Osteoblast (primary cell): ENCODE data around the gene NARF. TPM values are rescaled to one million over a fixed set of nuclear protein-coding genes. Genes with fewer than 3 reads are reported as not detected.
A peak's percentile ranks its signal among the peaks of the same experiment; 100 is the strongest.

Experiments used
- DNase-seq: peaks from one replicate; pipeline ENCODE4 v3.0.0; 2011; ENCODE audit warnings: low spot score, mixed read lengths; ENCODE audit not compliant: insufficient read length; ENCODE audit errors: missing footprints
- H2AFZ ChIP-seq: 2 replicates; pipeline ENCODE4 v1.6.0; 2011; ENCODE audit warnings: mild to moderate bottlenecking, low read length
- H3K27ac ChIP-seq: 2 replicates; pipeline ENCODE4 v1.5.1; 2011; ENCODE audit warnings: mild to moderate bottlenecking, low read depth, low read length, moderate library complexity
- H3K27me3 ChIP-seq: 2 replicates; pipeline ENCODE4 v1.6.0; 2012; ENCODE audit warnings: mild to moderate bottlenecking, control low read depth, inconsistent platforms, low read length, moderate library complexity; ENCODE audit not compliant: insufficient read depth
- H3K36me3 ChIP-seq: 2 replicates; pipeline ENCODE4 v1.5.1; 2011; ENCODE audit warnings: mild to moderate bottlenecking, low read length, control low read depth, moderate library complexity; ENCODE audit not compliant: insufficient read depth
- H3K4me1 ChIP-seq: 2 replicates; pipeline ENCODE4 v1.5.1; 2011; ENCODE audit warnings: mild to moderate bottlenecking, low read length, control low read depth, moderate library complexity; ENCODE audit not compliant: insufficient read depth
- H3K4me2 ChIP-seq: 2 replicates; pipeline ENCODE4 v1.6.0; 2011; ENCODE audit warnings: mild to moderate bottlenecking, low read length; ENCODE audit not compliant: insufficient read depth
- H3K4me3 ChIP-seq: fragments of 200-600 bp; sonication (generic); 3 replicates; pipeline ENCODE4 v1.5.1; 2012; ENCODE audit warnings: mild to moderate bottlenecking, low read length, inconsistent platforms; ENCODE audit not compliant: insufficient read depth
- H3K79me2 ChIP-seq: 2 replicates; pipeline ENCODE4 v1.6.0; 2012; ENCODE audit warnings: mild to moderate bottlenecking, low read length, control low read depth, inconsistent platforms; ENCODE audit not compliant: insufficient read depth
- H3K9me3 ChIP-seq: 2 replicates; pipeline ENCODE4 v1.5.1; 2011; ENCODE audit warnings: low read depth, low read length, control low read depth
- H4K20me1 ChIP-seq: 2 replicates; pipeline ENCODE4 v1.6.0; 2012; ENCODE audit warnings: mild to moderate bottlenecking, low read length, control low read depth; ENCODE audit not compliant: insufficient read depth
- total RNA-seq: library from RNA; depleted of rRNA; stranded (reverse); fragments of >200 nt; gene quantifications from 2 replicates; pipeline ENCODE4 v1.2.3, GENCODE V29; 2012
- TF ChIP-seq, protein P1 (sequence below): IDR thresholded peaks from 2 replicates; pipeline ENCODE4 v1.5.1; 2011; ENCODE audit warnings: mild to moderate bottlenecking, low read depth, low read length, moderate library complexity; ENCODE audit errors: extremely low read depth

NARF gene
- total RNA-seq, 1 donor, result 34.4 TPM

DNA sequence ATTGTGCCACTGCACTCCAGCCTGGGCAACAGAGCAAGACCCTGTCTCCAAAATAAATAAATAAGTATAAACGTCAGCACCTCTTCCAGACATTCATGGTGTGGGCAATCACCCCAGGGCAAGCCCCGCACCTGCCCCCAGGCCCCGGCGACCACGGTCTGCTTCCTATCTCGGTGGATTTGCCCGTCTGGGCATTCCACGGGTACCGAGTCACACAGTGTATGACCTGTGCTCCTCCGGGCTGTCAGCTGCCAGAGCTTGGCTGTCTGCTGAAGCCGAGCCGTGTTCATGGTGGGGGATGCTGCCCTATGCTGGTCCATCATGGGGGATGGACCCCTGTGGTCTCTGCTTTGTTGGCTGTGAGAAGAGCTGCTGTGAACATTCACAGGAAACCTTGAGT, 23.4 kb upstream of the NARF start:
- Histone ChIP-seq H3K9me3 (no peaks in the 10 kb centered on the region), H3K27ac (no peak overlapping the region), H3K36me3 (no peaks in the 10 kb centered on the region), H3K4me2 (no peak overlapping the region), H4K20me1 (peaks cover 3% of the 10 kb centered on the region), H3K4me1 (no peaks in the 10 kb centered on the region), H3K4me3 (no peak overlapping the region), H2AFZ (no peak overlapping the region), H3K27me3 (no peaks in the 10 kb centered on the region), H3K79me2 (no peaks in the 10 kb centered on the region)
- DNase-seq, result peak; percentile 94
- TF ChIP-seq, protein P1, sequence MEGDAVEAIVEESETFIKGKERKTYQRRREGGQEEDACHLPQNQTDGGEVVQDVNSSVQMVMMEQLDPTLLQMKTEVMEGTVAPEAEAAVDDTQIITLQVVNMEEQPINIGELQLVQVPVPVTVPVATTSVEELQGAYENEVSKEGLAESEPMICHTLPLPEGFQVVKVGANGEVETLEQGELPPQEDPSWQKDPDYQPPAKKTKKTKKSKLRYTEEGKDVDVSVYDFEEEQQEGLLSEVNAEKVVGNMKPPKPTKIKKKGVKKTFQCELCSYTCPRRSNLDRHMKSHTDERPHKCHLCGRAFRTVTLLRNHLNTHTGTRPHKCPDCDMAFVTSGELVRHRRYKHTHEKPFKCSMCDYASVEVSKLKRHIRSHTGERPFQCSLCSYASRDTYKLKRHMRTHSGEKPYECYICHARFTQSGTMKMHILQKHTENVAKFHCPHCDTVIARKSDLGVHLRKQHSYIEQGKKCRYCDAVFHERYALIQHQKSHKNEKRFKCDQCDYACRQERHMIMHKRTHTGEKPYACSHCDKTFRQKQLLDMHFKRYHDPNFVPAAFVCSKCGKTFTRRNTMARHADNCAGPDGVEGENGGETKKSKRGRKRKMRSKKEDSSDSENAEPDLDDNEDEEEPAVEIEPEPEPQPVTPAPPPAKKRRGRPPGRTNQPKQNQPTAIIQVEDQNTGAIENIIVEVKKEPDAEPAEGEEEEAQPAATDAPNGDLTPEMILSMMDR, result no peak

DNA sequence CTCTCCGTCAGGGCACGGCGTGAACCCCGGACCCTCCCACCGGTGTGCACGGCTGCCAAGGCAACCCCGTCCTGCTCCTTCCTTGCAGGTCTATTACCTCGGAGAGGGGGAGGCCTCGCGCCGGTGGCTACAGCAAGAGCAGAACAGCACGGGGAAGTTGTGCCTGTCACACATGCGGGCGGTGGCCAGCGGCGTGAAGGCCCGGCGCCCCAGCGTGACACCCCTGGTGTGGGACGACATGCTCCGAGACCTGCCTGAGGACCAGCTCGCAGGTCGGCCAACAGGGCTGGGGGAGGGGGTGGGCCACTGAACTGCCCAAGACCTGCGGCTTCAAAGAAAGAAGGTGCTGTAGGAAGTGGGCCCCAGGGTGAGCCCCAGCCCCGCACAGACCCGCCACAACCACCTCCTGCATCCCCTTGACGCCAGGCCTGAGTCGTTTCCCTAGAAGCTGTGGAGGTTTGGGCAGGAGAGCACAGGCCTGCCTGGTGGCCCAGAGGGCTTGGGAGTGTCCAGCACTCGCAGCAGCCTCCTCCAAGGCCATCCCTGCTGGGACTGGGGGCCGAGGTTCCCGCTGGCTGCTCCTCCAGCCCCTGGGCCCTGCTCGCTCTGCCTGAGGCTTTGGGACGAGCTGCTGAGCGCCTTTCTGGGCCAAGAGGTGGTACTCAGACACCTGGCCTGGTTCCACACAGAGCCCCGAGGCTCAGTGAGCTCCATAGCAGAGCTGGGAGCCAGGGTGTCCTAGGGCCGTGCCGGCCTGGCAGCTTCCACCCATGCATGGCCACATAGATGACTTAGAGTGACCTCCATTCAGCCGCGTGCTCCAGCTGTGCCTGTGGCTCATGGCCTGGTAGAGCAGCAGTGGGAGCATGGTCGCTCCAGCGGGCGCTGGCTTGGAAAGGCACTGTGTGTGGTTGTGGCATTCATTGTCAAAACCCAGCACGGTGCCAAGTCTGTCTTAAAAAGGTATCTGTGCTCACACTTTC, 22.6 kb upstream of the NARF start:
- H3K36me3 ChIP-seq, result no peaks in the 10 kb centered on the region
- peak; percentile 87 for DNase-seq

GRCh38 chr17:82436601-82437324, 21.8 kb upstream of the NARF start:
- TF ChIP-seq, protein P1, result no peak
- Histone ChIP-seq H3K4me1 (no peaks in the 10 kb centered on the region), H3K27ac (no peak overlapping the region), H3K4me2 (no peak overlapping the region), H3K9me3 (no peaks in the 10 kb centered on the region), H4K20me1 (peaks cover 6% of the 10 kb centered on the region), H3K36me3 (no peaks in the 10 kb centered on the region), H3K4me3 (no peak overlapping the region), H2AFZ (no peak overlapping the region), H3K27me3 (no peaks in the 10 kb centered on the region), H3K79me2 (no peaks in the 10 kb centered on the region)
- DNase-seq, result peak; percentile 76

More for the DNA sequence above, 22.6 kb upstream of the NARF start:
- H3K4me3 ChIP-seq, result no peak overlapping the region
- no peaks in the 10 kb centered on the region for H3K27me3 ChIP-seq
- no peak overlapping the region for H3K27ac ChIP-seq
- TF ChIP-seq, protein P1, result no peak
- H2AFZ ChIP-seq, result no peak overlapping the region
- H3K4me2 ChIP-seq, result no peak overlapping the region
- H3K79me2 ChIP-seq, result no peaks in the 10 kb centered on the region
- H3K4me1 ChIP-seq, result no peaks in the 10 kb centered on the region
- H4K20me1 ChIP-seq, result peaks cover 5% of the 10 kb centered on the region
- H3K9me3 ChIP-seq, result no peaks in the 10 kb centered on the region

DNA sequence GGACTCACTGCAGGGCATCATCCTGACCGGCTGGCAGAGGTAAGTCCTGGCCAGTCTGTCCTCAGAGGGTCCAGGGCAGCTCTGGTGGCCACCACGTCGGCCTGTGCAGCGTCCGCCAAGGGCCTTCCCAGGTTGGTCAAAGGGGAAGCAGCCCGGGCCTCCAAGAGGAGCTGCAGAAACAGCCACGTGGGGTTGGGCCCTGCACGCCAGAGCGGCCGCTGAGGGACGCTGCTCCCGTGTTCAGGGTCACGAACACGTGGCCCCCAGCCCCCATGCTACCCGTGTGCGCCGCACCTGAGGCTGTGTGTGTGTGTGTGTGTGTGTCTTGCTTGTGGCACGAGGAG, 21.2 kb upstream of the NARF start:
- H3K4me2 ChIP-seq, result no peak overlapping the region
- TF ChIP-seq, protein P1, result no peak
- no peaks in the 10 kb centered on the region for H3K27me3 ChIP-seq
- H3K4me1 ChIP-seq, result no peaks in the 10 kb centered on the region
- no peaks in the 10 kb centered on the region for H3K9me3 ChIP-seq
- H3K27ac ChIP-seq, result no peak overlapping the region
- no peaks in the 10 kb centered on the region for H3K36me3 ChIP-seq
- peaks cover 11% of the 10 kb centered on the region for H4K20me1 ChIP-seq
- H3K4me3 ChIP-seq, result no peak overlapping the region
- H2AFZ ChIP-seq, result no peak overlapping the region
- H3K79me2 ChIP-seq, result no peaks in the 10 kb centered on the region
- DNase-seq, result peak; percentile 71
